Measurements from ENCODE around the gene SEMA5A. TPM values are rescaled to one million over a fixed set of nuclear protein-coding genes. Genes with fewer than 3 reads are reported as not detected.

Gene SEMA5A
- total RNA-seq, 1 donor from 2014 or later, result 11.9 TPM

DNA sequence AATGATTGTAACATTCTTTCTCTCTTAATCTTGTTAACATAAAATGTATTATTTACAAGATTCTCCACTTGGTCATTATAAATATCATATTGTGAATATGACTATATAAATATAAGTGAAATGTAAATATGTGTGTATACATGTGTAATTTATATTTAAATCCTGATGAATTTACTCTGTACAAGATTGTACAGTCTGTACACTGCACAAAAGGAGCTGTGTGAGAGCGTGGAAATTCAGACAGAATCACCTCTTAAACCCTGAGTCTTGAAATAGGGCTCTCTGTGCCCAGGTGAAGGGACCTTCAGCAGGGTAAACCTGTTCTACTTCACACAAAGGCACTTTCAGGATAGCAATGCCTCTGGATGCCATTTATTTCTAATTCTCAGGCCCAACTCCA lies 456.0 kb downstream of the SEMA5A start:
- TF ChIP-seq EZH2phosphoT487 (IDR thresholded peaks at IDR 0.05) (no peak), EZH2 (IDR thresholded peaks at IDR 0.05) (no peak)
- TF ChIP-seq, protein P1, sequence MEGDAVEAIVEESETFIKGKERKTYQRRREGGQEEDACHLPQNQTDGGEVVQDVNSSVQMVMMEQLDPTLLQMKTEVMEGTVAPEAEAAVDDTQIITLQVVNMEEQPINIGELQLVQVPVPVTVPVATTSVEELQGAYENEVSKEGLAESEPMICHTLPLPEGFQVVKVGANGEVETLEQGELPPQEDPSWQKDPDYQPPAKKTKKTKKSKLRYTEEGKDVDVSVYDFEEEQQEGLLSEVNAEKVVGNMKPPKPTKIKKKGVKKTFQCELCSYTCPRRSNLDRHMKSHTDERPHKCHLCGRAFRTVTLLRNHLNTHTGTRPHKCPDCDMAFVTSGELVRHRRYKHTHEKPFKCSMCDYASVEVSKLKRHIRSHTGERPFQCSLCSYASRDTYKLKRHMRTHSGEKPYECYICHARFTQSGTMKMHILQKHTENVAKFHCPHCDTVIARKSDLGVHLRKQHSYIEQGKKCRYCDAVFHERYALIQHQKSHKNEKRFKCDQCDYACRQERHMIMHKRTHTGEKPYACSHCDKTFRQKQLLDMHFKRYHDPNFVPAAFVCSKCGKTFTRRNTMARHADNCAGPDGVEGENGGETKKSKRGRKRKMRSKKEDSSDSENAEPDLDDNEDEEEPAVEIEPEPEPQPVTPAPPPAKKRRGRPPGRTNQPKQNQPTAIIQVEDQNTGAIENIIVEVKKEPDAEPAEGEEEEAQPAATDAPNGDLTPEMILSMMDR (IDR thresholded peaks at IDR 0.05), result no peak
- DNase-seq (ENCODE audit: low spot score), result no peak
- H3F3A ChIP-seq (ENCODE audit: low read depth), result no peaks in the 10 kb centered on the region
- no peaks in the 10 kb centered on the region for H3K79me2 ChIP-seq (ENCODE audit: low read depth)
- H3K27me3 ChIP-seq, result no peaks in the 10 kb centered on the region
- H3K9me3 ChIP-seq (ENCODE audit: low read depth), result no peaks in the 10 kb centered on the region
- no peak overlapping the region for H2AFZ ChIP-seq (replicated peaks)
- no peak overlapping the region for H3K27ac ChIP-seq
- Mint-ChIP-seq H3K36me3 (peaks cover 12% of the 10 kb centered on the region), H3K27me3 (ENCODE audit: insufficient read depth, low read depth) (no peaks in the 10 kb centered on the region), H3K4me1 (peaks cover 16% of the 10 kb centered on the region), H3K4me3 (no peak overlapping the region), H3K27ac (no peak overlapping the region), H3K9me3 (peaks cover 10% of the 10 kb centered on the region)
- no peak overlapping the region for H3K4me2 ChIP-seq
- no peak overlapping the region for H3K9ac ChIP-seq
- no peaks in the 10 kb centered on the region for H4K20me1 ChIP-seq (ENCODE audit: low read depth)
- H3K4me3 ChIP-seq, result no peak overlapping the region
- no peaks in the 10 kb centered on the region for H3K36me3 ChIP-seq
- no peaks in the 10 kb centered on the region for H3K4me1 ChIP-seq

DNA sequence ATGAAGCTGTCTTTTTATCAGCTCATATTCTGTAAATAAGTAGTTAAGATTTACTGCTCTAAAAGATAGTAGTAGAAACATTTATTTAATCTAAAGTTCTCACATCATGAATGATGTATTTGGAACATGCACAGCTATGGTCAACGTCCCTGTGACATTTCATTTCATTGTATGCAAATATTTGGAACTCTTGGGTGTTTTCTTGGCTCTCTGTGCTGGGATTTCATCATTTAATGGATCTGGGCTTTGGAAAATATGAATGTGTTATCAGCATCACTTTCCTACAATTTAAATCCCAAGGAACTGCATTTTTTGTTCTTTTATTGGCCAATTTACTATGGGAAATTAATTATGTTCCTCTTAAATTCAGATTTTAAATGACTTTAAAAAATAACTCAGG lies 462.9 kb downstream of the SEMA5A start:
- Histone ChIP-seq H3K27ac (no peak overlapping the region), H3K79me2 (ENCODE audit: low read depth) (no peaks in the 10 kb centered on the region)
- peaks cover 21% of the 10 kb centered on the region for H3K9me3 Mint-ChIP-seq

DNA sequence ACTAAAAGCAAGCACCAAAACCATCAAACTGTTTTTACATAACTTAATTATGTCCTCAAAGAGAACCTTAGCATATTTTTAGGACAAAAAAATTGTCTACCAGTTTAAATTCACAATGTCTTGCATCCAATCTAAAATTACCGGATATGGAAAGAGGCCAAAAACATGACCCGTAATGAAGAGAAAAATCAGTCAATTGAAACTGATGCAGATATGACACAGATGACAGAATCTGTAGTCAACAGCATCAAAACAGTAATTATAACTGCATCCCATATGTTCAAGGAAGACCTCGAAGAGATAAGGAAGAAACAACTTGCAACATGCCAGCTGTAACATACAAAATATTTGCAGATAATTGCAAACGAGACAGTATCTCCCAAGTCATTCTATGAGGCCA lies 473.2 kb downstream of the SEMA5A start:
- TF ChIP-seq EZH2 (IDR thresholded peaks at IDR 0.05), result no peak
- TF ChIP-seq EZH2phosphoT487 (IDR thresholded peaks at IDR 0.05), result no peak
- TF ChIP-seq, protein P1 (IDR thresholded peaks at IDR 0.05), result no peak
- Histone ChIP-seq H3K4me1 (no peaks in the 10 kb centered on the region), H4K20me1 (ENCODE audit: low read depth) (no peaks in the 10 kb centered on the region), H3K79me2 (ENCODE audit: low read depth) (no peaks in the 10 kb centered on the region), H3K9me3 (ENCODE audit: low read depth) (no peaks in the 10 kb centered on the region), H3K36me3 (no peaks in the 10 kb centered on the region), H3K4me2 (no peak overlapping the region), H2AFZ (replicated peaks) (no peak overlapping the region), H3F3A (ENCODE audit: low read depth) (no peaks in the 10 kb centered on the region), H3K27me3 (no peaks in the 10 kb centered on the region), H3K9ac (no peak overlapping the region), H3K27ac (no peak overlapping the region), H3K4me3 (no peak overlapping the region)
- no peak overlapping the region for H3K4me3 Mint-ChIP-seq
- H3K27ac Mint-ChIP-seq, result no peak overlapping the region
- H3K4me1 Mint-ChIP-seq, result peaks cover 4% of the 10 kb centered on the region
- no peak for DNase-seq (ENCODE audit: low spot score)
- peaks cover 1% of the 10 kb centered on the region for H3K27me3 Mint-ChIP-seq (ENCODE audit: insufficient read depth, low read depth)
- no peaks in the 10 kb centered on the region for H3K36me3 Mint-ChIP-seq
- no peaks in the 10 kb centered on the region for H3K9me3 Mint-ChIP-seq

More for the DNA sequence above, 462.9 kb downstream of the SEMA5A start:
- Histone ChIP-seq H4K20me1 (ENCODE audit: low read depth) (no peaks in the 10 kb centered on the region), H3K9ac (no peak overlapping the region), H3K27me3 (no peaks in the 10 kb centered on the region), H3K4me2 (no peak overlapping the region), H3F3A (ENCODE audit: low read depth) (no peaks in the 10 kb centered on the region), H2AFZ (replicated peaks) (no peak overlapping the region), H3K9me3 (ENCODE audit: low read depth) (no peaks in the 10 kb centered on the region), H3K4me3 (no peak overlapping the region), H3K36me3 (no peaks in the 10 kb centered on the region), H3K4me1 (peaks cover 6% of the 10 kb centered on the region)
- Mint-ChIP-seq H3K36me3 (peaks cover 19% of the 10 kb centered on the region), H3K4me1 (no peaks in the 10 kb centered on the region), H3K27ac (no peak overlapping the region), H3K4me3 (no peak overlapping the region), H3K27me3 (ENCODE audit: insufficient read depth, low read depth) (no peaks in the 10 kb centered on the region)
- DNase-seq (ENCODE audit: low spot score), result no peak
- TF ChIP-seq, protein P1 (IDR thresholded peaks at IDR 0.05), result no peak
- no peak for TF ChIP-seq EZH2phosphoT487 (IDR thresholded peaks at IDR 0.05)
- TF ChIP-seq EZH2 (IDR thresholded peaks at IDR 0.05), result no peak
